Activated CD8-positive, alpha-beta T cell treated with anti-CD3 and anti-CD28 coated beads, Interleukin-2, amount 10 ng/mL, durations not matched to agents 7 days and 5 days (primary cell): ENCODE measurements around the gene WSB2. TPM values are rescaled to one million over a fixed set of nuclear protein-coding genes. Genes with fewer than 3 reads are reported as not detected.
A peak's percentile ranks its signal among the peaks of the same experiment; 100 is the strongest.
"Not testable (repeated sequence)": the region's sequence is repeated elsewhere in the genome, so short reads cannot be mapped to it uniquely, and the experiment has no call there.

Experiments used
- ATAC-seq: fragments of 150-1000 bp; cut with Tn5 transposase; one replicate; pipeline ENCODE4 v1.10.0; 2021; ENCODE audit warnings: moderate library complexity
- CTCF ChIA-PET: fragments of 350-600 bp; sonication (Branson Sonifier 250); formaldehyde crosslinking; loops from one replicate; lab custom pipeline; 2021; ENCODE audit warnings: antibody characterized with exemption; lab: Charles Lee
- POLR2A ChIA-PET: fragments of 350-600 bp; sonication (Branson Sonifier 250); formaldehyde crosslinking; loops from one replicate; lab custom pipeline; 2021; ENCODE audit warnings: antibody characterized with exemption; lab: Charles Lee
- DNase-seq: peaks from one replicate; pipeline ENCODE4 v3.0.0-alpha.2; 2020
- H3K27ac Mint-ChIP-seq: one replicate; pipeline ENCODE4 v1.8.0; 2021; ENCODE audit warnings: mild to moderate bottlenecking, mixed read lengths
- H3K27me3 Mint-ChIP-seq: one replicate; pipeline ENCODE4 v1.8.0; 2021; ENCODE audit warnings: low read depth, mixed read lengths
- H3K36me3 Mint-ChIP-seq: one replicate; pipeline ENCODE4 v1.8.0; 2021; ENCODE audit warnings: low read depth, mixed read lengths
- H3K4me1 Mint-ChIP-seq: one replicate; pipeline ENCODE4 v1.8.0; 2021; ENCODE audit warnings: low read depth, mixed read lengths
- H3K4me3 Mint-ChIP-seq: one replicate; pipeline ENCODE4 v1.8.0; 2021; ENCODE audit warnings: mild to moderate bottlenecking, mixed read lengths
- H3K9me3 Mint-ChIP-seq: one replicate; pipeline ENCODE4 v1.8.0; 2022; ENCODE audit warnings: mixed read lengths; ENCODE audit not compliant: insufficient read depth
- total RNA-seq, 2 experiments: library from RNA; stranded (reverse); gene quantifications; one replicate each; pipeline ENCODE4 v1.2.3, GENCODE V29; 2021

WSB2 gene
- total RNA-seq, 2 experiments from 2014 or later, result 44.6 to 45.0 TPM

- H3K4me3 Mint-ChIP-seq, result peak overlapping the region; percentile 98
These were observed 45.0 kb downstream of the WSB2 start for GRCh38 chr12:118015944-118016343.

GRCh38 chr12:118015306-118015705, 45.7 kb downstream of the WSB2 start:
- no peak overlapping the region for H3K4me3 Mint-ChIP-seq
- H3K4me1 Mint-ChIP-seq, result peaks cover 31% of the 10 kb centered on the region
- DNase-seq, result no peak
- CTCF ChIA-PET, result interaction anchor here (2.9 kb wide), 1 partner anchor 50 kb away, joined by 21 read pairs; no protein-coding TSS in a partner anchor
- no peak overlapping the region for H3K27ac Mint-ChIP-seq
- H3K9me3 Mint-ChIP-seq, result no peaks in the 10 kb centered on the region
- peaks cover 6% of the 10 kb centered on the region for H3K27me3 Mint-ChIP-seq
- H3K36me3 Mint-ChIP-seq, result peaks cover 23% of the 10 kb centered on the region
- POLR2A ChIA-PET, result no interaction called here
- no peak for ATAC-seq

More at GRCh38 chr12:118015944-118016343, 45.0 kb downstream of the WSB2 start:
- Mint-ChIP-seq H3K36me3 (peaks cover 29% of the 10 kb centered on the region), H3K27me3 (peaks cover 6% of the 10 kb centered on the region), H3K9me3 (no peaks in the 10 kb centered on the region), H3K4me1 (peaks cover 31% of the 10 kb centered on the region), H3K27ac (no peak overlapping the region)
- ChIA-PET CTCF (interaction anchor here (1.9 to 2.9 kb wide), 2 partner anchors 49 to 361 kb away, joined by 11 to 21 read pairs; partner anchors contain the start of gene SUDS3), POLR2A (interaction anchor here (0.6 to 2.1 kb wide), 7 partner anchors 19 to 908 kb away, joined by 3 to 10 read pairs (median 3); partner anchors contain the start of genes PEBP1 and WSB2)
- DNase-seq (no peak), ATAC-seq (no peak)

GRCh38 chr12:118013283-118013682, 47.7 kb downstream of the WSB2 start:
- Mint-ChIP-seq H3K9me3 (no peaks in the 10 kb centered on the region), H3K36me3 (peaks cover 10% of the 10 kb centered on the region), H3K27me3 (peaks cover 6% of the 10 kb centered on the region), H3K27ac (no peak overlapping the region), H3K4me3 (no peak overlapping the region), H3K4me1 (peaks cover 19% of the 10 kb centered on the region)
- POLR2A ChIA-PET, result no interaction called here
- CTCF ChIA-PET, result no interaction called here
- no peak for ATAC-seq
- no peak for DNase-seq

GRCh38 chr12:118011961-118012360, 49.0 kb downstream of the WSB2 start:
- H3K4me3 Mint-ChIP-seq, result no peak overlapping the region
- no peaks in the 10 kb centered on the region for H3K9me3 Mint-ChIP-seq
- ATAC-seq (no peak), DNase-seq (no peak)
- H3K27me3 Mint-ChIP-seq, result peaks cover 6% of the 10 kb centered on the region
- ChIA-PET POLR2A (no interaction called here), CTCF (no interaction called here)
- H3K27ac Mint-ChIP-seq, result no peak overlapping the region
- peaks cover under 1% of the 10 kb centered on the region for H3K36me3 Mint-ChIP-seq
- H3K4me1 Mint-ChIP-seq, result peaks cover 8% of the 10 kb centered on the region

- Mint-ChIP-seq H3K36me3 (no peaks in the 10 kb centered on the region), H3K9me3 (no peaks in the 10 kb centered on the region), H3K27ac (no peak overlapping the region), H3K27me3 (peaks cover 6% of the 10 kb centered on the region), H3K4me3 (no peak overlapping the region), H3K4me1 (peaks cover 7% of the 10 kb centered on the region)
- no peak for ATAC-seq
- ChIA-PET POLR2A (no interaction called here), CTCF (no interaction called here)
- DNase-seq, result no peak
These were observed 49.6 kb downstream of the WSB2 start for GRCh38 chr12:118011377-118011776.

GRCh38 chr12:118010903-118011302, 50.1 kb downstream of the WSB2 start:
- Mint-ChIP-seq H3K4me3 (no peak overlapping the region), H3K27ac (no peak overlapping the region), H3K9me3 (no peaks in the 10 kb centered on the region), H3K27me3 (peaks cover 6% of the 10 kb centered on the region), H3K4me1 (peaks cover 2% of the 10 kb centered on the region), H3K36me3 (no peaks in the 10 kb centered on the region)
- ATAC-seq (no peak), DNase-seq (no peak)
- POLR2A ChIA-PET, result no interaction called here
- CTCF ChIA-PET, result no interaction called here

- H3K27me3 Mint-ChIP-seq, H3K36me3 Mint-ChIP-seq, H3K27ac Mint-ChIP-seq, DNase-seq, ATAC-seq, H3K4me3 Mint-ChIP-seq, H3K9me3 Mint-ChIP-seq, POLR2A ChIA-PET, H3K4me1 Mint-ChIP-seq, CTCF ChIA-PET: not testable (repeated sequence)
These were observed 61.2 kb downstream of the WSB2 start for GRCh38 chr12:117999806-118000205.

- Mint-ChIP-seq H3K4me1 (no peaks in the 10 kb centered on the region), H3K27me3 (peaks cover 1% of the 10 kb centered on the region), H3K4me3 (no peak overlapping the region), H3K36me3 (no peaks in the 10 kb centered on the region), H3K27ac (no peak overlapping the region), H3K9me3 (no peaks in the 10 kb centered on the region)
- ChIA-PET CTCF (no interaction called here), POLR2A (no interaction called here)
- ATAC-seq (no peak), DNase-seq (no peak)
These were observed 62.3 kb downstream of the WSB2 start for GRCh38 chr12:117998719-117999118.

GRCh38 chr12:117994551-117995438, 66.2 kb downstream of the WSB2 start:
- DNase-seq (no peak), ATAC-seq (no peak)
- POLR2A ChIA-PET, result no interaction called here
- no peak overlapping the region for H3K4me3 Mint-ChIP-seq
- H3K36me3 Mint-ChIP-seq, result no peaks in the 10 kb centered on the region
- peaks cover 1% of the 10 kb centered on the region for H3K27me3 Mint-ChIP-seq
- no peaks in the 10 kb centered on the region for H3K9me3 Mint-ChIP-seq
- H3K4me1 Mint-ChIP-seq, result no peaks in the 10 kb centered on the region
- CTCF ChIA-PET, result no interaction called here
- H3K27ac Mint-ChIP-seq, result no peak overlapping the region

GRCh38 chr12:117986705-117987469, 74.1 kb downstream of the WSB2 start:
- Mint-ChIP-seq H3K27me3 (peaks cover 1% of the 10 kb centered on the region), H3K4me3 (no peak overlapping the region), H3K27ac (no peak overlapping the region), H3K36me3 (no peaks in the 10 kb centered on the region), H3K4me1 (no peaks in the 10 kb centered on the region), H3K9me3 (no peaks in the 10 kb centered on the region)
- DNase-seq (no peak), ATAC-seq (no peak)
- POLR2A ChIA-PET, result no interaction called here
- CTCF ChIA-PET, result no interaction called here

- no peak overlapping the region for H3K27ac Mint-ChIP-seq
- peaks cover 1% of the 10 kb centered on the region for H3K27me3 Mint-ChIP-seq
- ATAC-seq (no peak), DNase-seq (no peak)
- no peaks in the 10 kb centered on the region for H3K9me3 Mint-ChIP-seq
- H3K4me3 Mint-ChIP-seq, result no peak overlapping the region
- ChIA-PET POLR2A (no interaction called here), CTCF (no interaction called here)
- no peaks in the 10 kb centered on the region for H3K36me3 Mint-ChIP-seq
- H3K4me1 Mint-ChIP-seq, result no peaks in the 10 kb centered on the region
These were observed 75.8 kb downstream of the WSB2 start for GRCh38 chr12:117985182-117985581.
